ENCODE results near the gene HTD2. TPM values are rescaled to one million over a fixed set of nuclear protein-coding genes. Genes with fewer than 3 reads are reported as not detected.
A peak's percentile ranks its signal among the peaks of the same experiment; 100 is the strongest.
"Not testable (repeated sequence)": the region's sequence is repeated elsewhere in the genome, so short reads cannot be mapped to it uniquely, and the experiment has no call there.

Gene HTD2
- total and polyA plus RNA-seq, 2 donors (not counting 3 experiments of a cell fraction or from before 2014, with no cell fraction given) = 8.2 to 10.3 TPM

- no peak overlapping the region for H3K9ac ChIP-seq (replicated peaks; ENCODE audit: extremely low read depth, insufficient read depth, low read length)
- no peak overlapping the region for H3K27ac ChIP-seq (ENCODE audit: insufficient read depth, low read depth, low read length)
- DNase-seq (ENCODE audit: low read depth, low spot score) = no peak
- no peaks in the 10 kb centered on the region for H3K9me3 ChIP-seq (replicated peaks; ENCODE audit: control insufficient read depth, insufficient read depth, low read length)
- H3K27me3 ChIP-seq (ENCODE audit: control insufficient read depth in 2 of 2, insufficient read depth in 2 of 2, low read length in 2 of 2) = no peaks in the 10 kb centered on the region
- CTCF ChIA-PET = interaction anchor here (0.9 to 1.4 kb wide), 3 partner anchors 12 to 100 kb away, joined by 3 to 6 read pairs (median 4); no protein-coding TSS in a partner anchor
- FAIRE-seq = no peak
- no peak overlapping the region for H3K4me2 ChIP-seq (ENCODE audit: insufficient read depth, low read length)
- no peaks in the 10 kb centered on the region for H4K20me1 ChIP-seq (replicated peaks; ENCODE audit: control insufficient read depth, extremely low read depth, insufficient read depth, low read length)
- H3K79me2 ChIP-seq (ENCODE audit: control insufficient read depth, insufficient read depth, low read length) = no peaks in the 10 kb centered on the region
- POLR2A ChIA-PET = no interaction called here
- H3K9me1 ChIP-seq (replicated peaks; ENCODE audit: control insufficient read depth, extremely low read depth, insufficient read depth, low read length) = no peaks in the 10 kb centered on the region
- dilution Hi-C loops (cut with MboI; ENCODE audit: extremely low pct_ligation_motif_present, low sequenced_read_pairs) (no loop called here), intact Hi-C loops (cut with micrococcal nuclease) (no loop called here)
- peaks cover 0 to 4% of the 10 kb centered on the region in 2 experiments for H3K36me3 ChIP-seq (ENCODE audit: control insufficient read depth in 2 of 2, extremely low read depth in 1 of 2, insufficient read depth in 2 of 2, low read length in 2 of 2)
- no TSS peak for BruUV-seq (replicated peaks)
- no peak overlapping the region for H3K4me3 ChIP-seq (replicated peaks in 1 of 3; ENCODE audit: insufficient read depth in 1 of 3, low read depth in 1 of 3, low read length in 3 of 3)
- no peaks in the 10 kb centered on the region for H3K4me1 ChIP-seq (ENCODE audit: control insufficient read depth, extremely low read depth, insufficient read depth, low read length)
- TF ChIP-seq EZH2 (IDR thresholded peaks at IDR 0.05; ENCODE audit: borderline replicate concordance, low read depth, low read length, severe bottlenecking) (no peak), CTCF (IDR thresholded peaks at IDR 0.05; ENCODE audit: extremely low read depth in 1 of 2, insufficient read depth in 1 of 2, low read depth in 1 of 2, low read length in 2 of 2) (peak in 1 of 2 donors; percentile 12)
- H2AFZ ChIP-seq (ENCODE audit: low read depth, low read length) = no peak overlapping the region
Observed at GRCh38 chr3:58288011-58288728, 18.1 kb upstream of the HTD2 start.

- H4K20me1 ChIP-seq (replicated peaks; ENCODE audit: control insufficient read depth, extremely low read depth, insufficient read depth, low read length); DNase-seq (ENCODE audit: low read depth, low spot score); H3K4me3 ChIP-seq (replicated peaks in 1 of 3; ENCODE audit: insufficient read depth in 1 of 3, low read depth in 1 of 3, low read length in 3 of 3); dilution Hi-C loops (cut with MboI; ENCODE audit: extremely low pct_ligation_motif_present, low sequenced_read_pairs); H3K36me3 ChIP-seq (ENCODE audit: control insufficient read depth in 2 of 2, extremely low read depth in 1 of 2, insufficient read depth in 2 of 2, low read length in 2 of 2); H2AFZ ChIP-seq (ENCODE audit: low read depth, low read length); BruUV-seq (replicated peaks); H3K27me3 ChIP-seq (ENCODE audit: control insufficient read depth in 2 of 2, insufficient read depth in 2 of 2, low read length in 2 of 2); intact Hi-C loops (cut with micrococcal nuclease); H3K9me1 ChIP-seq (replicated peaks; ENCODE audit: control insufficient read depth, extremely low read depth, insufficient read depth, low read length); H3K4me2 ChIP-seq (ENCODE audit: insufficient read depth, low read length); POLR2A ChIA-PET; H3K27ac ChIP-seq (ENCODE audit: insufficient read depth, low read depth, low read length); H3K9ac ChIP-seq (replicated peaks; ENCODE audit: extremely low read depth, insufficient read depth, low read length); FAIRE-seq; H3K9me3 ChIP-seq (replicated peaks; ENCODE audit: control insufficient read depth, insufficient read depth, low read length); H3K79me2 ChIP-seq (ENCODE audit: control insufficient read depth, insufficient read depth, low read length); H3K4me1 ChIP-seq (ENCODE audit: control insufficient read depth, extremely low read depth, insufficient read depth, low read length): not testable (repeated sequence)
- CTCF ChIA-PET = interaction anchor here (1.2 kb wide), 1 partner anchor 11 kb away, joined by 3 read pairs; no protein-coding TSS in a partner anchor
Observed at GRCh38 chr3:58288964-58289613, 17.2 kb upstream of the HTD2 start.

GRCh38 chr3:58290446-58290845 is 15.9 kb upstream of the HTD2 start:
- H3K27me3 ChIP-seq (ENCODE audit: control insufficient read depth in 2 of 2, insufficient read depth in 2 of 2, low read length in 2 of 2); FAIRE-seq; H3K9me1 ChIP-seq (replicated peaks; ENCODE audit: control insufficient read depth, extremely low read depth, insufficient read depth, low read length); H3K36me3 ChIP-seq (ENCODE audit: control insufficient read depth in 2 of 2, extremely low read depth in 1 of 2, insufficient read depth in 2 of 2, low read length in 2 of 2); dilution Hi-C loops (cut with MboI; ENCODE audit: extremely low pct_ligation_motif_present, low sequenced_read_pairs); intact Hi-C loops (cut with micrococcal nuclease); H3K4me3 ChIP-seq (replicated peaks in 1 of 3; ENCODE audit: insufficient read depth in 1 of 3, low read depth in 1 of 3, low read length in 3 of 3); H3K4me2 ChIP-seq (ENCODE audit: insufficient read depth, low read length); H3K9ac ChIP-seq (replicated peaks; ENCODE audit: extremely low read depth, insufficient read depth, low read length); H3K27ac ChIP-seq (ENCODE audit: insufficient read depth, low read depth, low read length); CTCF ChIA-PET; H3K9me3 ChIP-seq (replicated peaks; ENCODE audit: control insufficient read depth, insufficient read depth, low read length); POLR2A ChIA-PET; DNase-seq (ENCODE audit: low read depth, low spot score); H3K4me1 ChIP-seq (ENCODE audit: control insufficient read depth, extremely low read depth, insufficient read depth, low read length); H4K20me1 ChIP-seq (replicated peaks; ENCODE audit: control insufficient read depth, extremely low read depth, insufficient read depth, low read length); H3K79me2 ChIP-seq (ENCODE audit: control insufficient read depth, insufficient read depth, low read length); H2AFZ ChIP-seq (ENCODE audit: low read depth, low read length); BruUV-seq (replicated peaks): not testable (repeated sequence)

All from endothelial cell of umbilical vein (primary cell).